Endothelial cell of umbilical vein (primary cell): ENCODE results near the gene KLF4. TPM values are rescaled to one million over a fixed set of nuclear protein-coding genes. Genes with fewer than 3 reads are reported as not detected.

ENCODE experiments used
- BruUV-seq: library from RNA; stranded (reverse); fragments of 400-500 nt; replicated peaks from 2 replicates; lab custom pipeline; 2021; lab: Mats Ljungman, UMichigan
- CTCF ChIA-PET: fragments of 300-600, 350-600 bp; sonication (Branson Sonifier 250); formaldehyde crosslinking; loops from one replicate; lab custom pipeline; 2021; ENCODE audit warnings: antibody characterized with exemption, inconsistent platforms; lab: Charles Lee
- POLR2A ChIA-PET: fragments of 300-600, 350-600 bp; sonication (Branson Sonifier 250); formaldehyde crosslinking; loops from one replicate; lab custom pipeline; 2021; ENCODE audit warnings: antibody characterized with exemption, inconsistent platforms; lab: Charles Lee
- DNase-seq: peaks from one replicate; pipeline ENCODE4 v3.0.0-alpha.2; 2011; ENCODE audit warnings: low read depth, low spot score
- FAIRE-seq: peaks from 2 replicates; lab custom pipeline; 2011; peaks lifted over from hg19 to GRCh38; lab: Jason Lieb, UNC
- H2AFZ ChIP-seq: 2 replicates; pipeline ENCODE4 v1.6.0; 2012; ENCODE audit warnings: low read depth, low read length, control low read depth, inconsistent platforms
- H3K27ac ChIP-seq: 2 replicates; pipeline ENCODE4 v1.5.1; 2011; ENCODE audit warnings: low read depth, mild to moderate bottlenecking, control low read depth, low read length, moderate library complexity; ENCODE audit not compliant: insufficient read depth
- H3K27me3 ChIP-seq, 2 experiments: 2 replicates each; pipeline versions ENCODE4 v1.6.0 to v1.6.1; 2011; ENCODE audit warnings: low read length in 2 of 2, mixed read lengths in 1 of 2; ENCODE audit not compliant: control insufficient read depth in 2 of 2, insufficient read depth in 2 of 2
- H3K36me3 ChIP-seq, 2 experiments: 2 replicates in 1 of 2; 3 replicates in 1 of 2; pipeline ENCODE4 v1.5.1; 2011; ENCODE audit warnings: low read length in 2 of 2, mild to moderate bottlenecking in 1 of 2, moderate library complexity in 1 of 2; ENCODE audit not compliant: control insufficient read depth in 2 of 2, insufficient read depth in 2 of 2; ENCODE audit errors: extremely low read depth in 1 of 2
- H3K4me1 ChIP-seq: 3 replicates; pipeline ENCODE4 v1.5.1; 2011; ENCODE audit warnings: mild to moderate bottlenecking, low read length; ENCODE audit not compliant: control insufficient read depth, insufficient read depth; ENCODE audit errors: extremely low read depth
- H3K4me2 ChIP-seq: 2 replicates; pipeline ENCODE4 v1.6.1; 2011; ENCODE audit warnings: low read length, control low read depth, mixed read lengths; ENCODE audit not compliant: insufficient read depth
- H3K4me3 ChIP-seq, 3 experiments: fragments of 200-600 bp in 1 of 3; sonication (generic), shearing (Covaris generic) in 1 of 3; replicated peaks in 1 of 3; 2 replicates each; pipeline ENCODE4 v1.5.1; 2011 to 2016; ENCODE audit warnings: control low read depth in 3 of 3, low read length in 3 of 3, mild to moderate bottlenecking in 2 of 3, inconsistent platforms in 1 of 3, low read depth in 1 of 3, moderate library complexity in 1 of 3; ENCODE audit not compliant: insufficient read depth in 1 of 3
- H3K79me2 ChIP-seq: 2 replicates; pipeline ENCODE4 v1.6.0; 2012; ENCODE audit warnings: low read length, inconsistent platforms; ENCODE audit not compliant: control insufficient read depth, insufficient read depth
- H3K9ac ChIP-seq: replicated peaks from 2 replicates; pipeline ENCODE3; 2011; ENCODE audit warnings: low read length, control low read depth; ENCODE audit not compliant: insufficient read depth; ENCODE audit errors: extremely low read depth
- H3K9me1 ChIP-seq: replicated peaks from 3 replicates; pipeline ENCODE4 v1.6.0; 2011; ENCODE audit warnings: mild to moderate bottlenecking, low read length; ENCODE audit not compliant: control insufficient read depth, insufficient read depth; ENCODE audit errors: extremely low read depth
- H3K9me3 ChIP-seq: replicated peaks from 2 replicates; pipeline ENCODE4 v1.5.1; 2012; ENCODE audit warnings: low read length, inconsistent platforms; ENCODE audit not compliant: control insufficient read depth, insufficient read depth
- H4K20me1 ChIP-seq: replicated peaks from 2 replicates; pipeline ENCODE3; 2011; ENCODE audit warnings: mild to moderate bottlenecking, low read length; ENCODE audit not compliant: control insufficient read depth, insufficient read depth; ENCODE audit errors: extremely low read depth
- EZH2 ChIP-seq: IDR thresholded peaks from 2 replicates; pipeline ENCODE4 v1.6.1; 2012; ENCODE audit warnings: borderline replicate concordance, low read depth, mild to moderate bottlenecking, moderate library complexity, low read length, inconsistent platforms; ENCODE audit not compliant: severe bottlenecking
- FOS ChIP-seq: IDR thresholded peaks from 2 replicates; pipeline ENCODE4 v1.6.1; 2011; ENCODE audit warnings: mild to moderate bottlenecking, low read length, moderate library complexity, borderline replicate concordance; ENCODE audit not compliant: insufficient read depth
- GATA2 ChIP-seq: IDR thresholded peaks from 2 replicates; pipeline ENCODE4 v1.7.0; 2011; ENCODE audit warnings: low read depth, mild to moderate bottlenecking, moderate library complexity, mixed read lengths, low read length; ENCODE audit not compliant: insufficient read length, insufficient read depth
- JUN ChIP-seq: IDR thresholded peaks from 2 replicates; pipeline ENCODE4 v1.6.1; 2011; ENCODE audit warnings: borderline replicate concordance, low read depth; ENCODE audit not compliant: insufficient read length, insufficient read depth
- MYC ChIP-seq: IDR thresholded peaks from one replicate; pipeline ENCODE4 v1.6.1; 2011; ENCODE audit warnings: mild to moderate bottlenecking, low read depth, low read length
- POLR2A ChIP-seq: IDR thresholded peaks from 2 replicates; pipeline ENCODE4 v1.6.1; 2012; ENCODE audit warnings: low read depth, mild to moderate bottlenecking, control low read depth, low read length
- POLR2AphosphoS5 ChIP-seq: IDR thresholded peaks from 2 replicates; pipeline ENCODE4 v1.6.1; 2012; ENCODE audit warnings: low read depth, mild to moderate bottlenecking, control low read depth, low read length, moderate library complexity; ENCODE audit not compliant: insufficient read depth
- dilution Hi-C: fragments of 300-500 bp; cut with MboI; formaldehyde crosslinking; loops from one replicate; pipeline ENCODE4 v1.15.0; 2019; ENCODE audit warnings: low sequenced_read_pairs; ENCODE audit not compliant: extremely low pct_ligation_motif_present
- intact Hi-C: fragments of 100-400 bp; cut with micrococcal nuclease; formaldehyde crosslinking; loops from one replicate; pipeline ENCODE4 v1.10.0; 2022
- polyA plus RNA-seq, 4 experiments: library from polyadenylated mRNA; depleted of rRNA in 3 of 4; stranded (reverse) in 3 of 4; unstranded in 1 of 4; fragments of >200 nt; gene quantifications; 2 replicates each; pipeline versions ENCODE4 v1.2.1 to v1.2.3, GENCODE V29; 2011 to 2012; ENCODE audit warnings: missing spikeins in 1 of 4
- total RNA-seq: library from RNA; stranded (reverse); gene quantifications from 2 replicates; pipeline ENCODE4 v1.2.3, GENCODE V29; 2021
- TF ChIP-seq, protein P1 (sequence below), 2 donors: IDR thresholded peaks; 1 replicate in 1 of 2; 2 replicates in 1 of 2; pipeline ENCODE4 v1.5.1; 2011; ENCODE audit warnings: low read length in 2 of 2, mild to moderate bottlenecking in 2 of 2, moderate library complexity in 2 of 2, control low read depth in 1 of 2, inconsistent platforms in 1 of 2, low read depth in 1 of 2; ENCODE audit not compliant: insufficient read depth in 1 of 2; ENCODE audit errors: extremely low read depth in 1 of 2
- TF ChIP-seq, protein P2 (sequence below): IDR thresholded peaks from 2 replicates; pipeline ENCODE4 v1.6.1; 2011; ENCODE audit not compliant: insufficient read depth, insufficient read length

Gene KLF4
- total and polyA plus RNA-seq, 2 donors (not counting 3 experiments of a cell fraction or from before 2014, with no cell fraction given) = 1.5 to 2.4 TPM

DNA sequence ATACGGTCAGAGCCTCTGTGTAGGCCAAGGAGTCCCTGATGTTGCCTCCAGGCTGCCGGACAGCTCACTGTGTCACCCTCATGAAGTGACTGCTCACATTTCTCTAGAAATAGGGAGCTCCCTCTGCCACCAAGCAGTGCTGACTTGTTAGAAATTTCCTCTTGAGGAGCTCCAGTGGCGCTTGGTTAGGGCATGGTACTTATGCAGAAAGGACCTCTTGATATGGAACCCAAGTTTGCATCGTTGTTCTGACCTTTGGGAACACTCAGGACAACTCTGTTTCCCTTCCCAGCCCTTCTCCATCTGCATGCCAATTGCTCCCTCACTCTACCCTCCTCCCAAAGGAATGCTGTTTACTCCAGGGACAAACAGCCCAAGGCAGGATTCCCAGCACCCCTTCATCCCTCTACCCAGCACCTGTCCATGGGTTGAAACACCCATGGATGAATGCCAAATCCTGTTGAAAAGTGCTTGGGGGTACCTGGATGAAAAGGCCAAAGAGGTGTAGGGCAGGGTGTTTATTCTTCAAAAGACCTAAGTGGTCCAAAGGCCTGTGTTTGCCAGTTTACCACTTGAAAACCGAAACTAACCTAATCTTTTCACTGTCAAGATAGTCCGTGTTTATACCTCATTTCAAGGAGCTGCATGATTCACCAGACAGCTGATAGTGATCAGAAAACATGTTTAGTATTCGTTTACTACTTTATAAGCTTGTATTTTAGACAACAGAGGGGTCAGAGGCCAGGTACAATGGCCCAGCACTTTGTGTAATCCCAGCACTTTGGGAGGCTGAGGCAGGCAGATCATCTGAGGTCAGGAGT is 51.1 kb downstream of the KLF4 start:
- POLR2A ChIA-PET = no interaction called here
- Histone ChIP-seq H4K20me1 (no peaks in the 10 kb centered on the region), H3K9ac (no peak overlapping the region), H2AFZ (no peak overlapping the region), H3K79me2 (no peaks in the 10 kb centered on the region), H3K4me2 (no peak overlapping the region), H3K9me1 (no peaks in the 10 kb centered on the region), H3K4me3 (no peak overlapping the region), H3K27me3 (peaks cover 0 to 3% of the 10 kb centered on the region in 2 experiments), H3K36me3 (no peaks in the 10 kb centered on the region), H3K9me3 (no peaks in the 10 kb centered on the region), H3K4me1 (no peaks in the 10 kb centered on the region), H3K27ac (no peak overlapping the region)
- intact Hi-C loops (no loop called here), dilution Hi-C loops (no loop called here)
- TF ChIP-seq JUN (no peak), EZH2 (no peak), GATA2 (no peak), FOS (no peak), POLR2AphosphoS5 (no peak), POLR2A (no peak), MYC (no peak)
- TF ChIP-seq, protein P1, sequence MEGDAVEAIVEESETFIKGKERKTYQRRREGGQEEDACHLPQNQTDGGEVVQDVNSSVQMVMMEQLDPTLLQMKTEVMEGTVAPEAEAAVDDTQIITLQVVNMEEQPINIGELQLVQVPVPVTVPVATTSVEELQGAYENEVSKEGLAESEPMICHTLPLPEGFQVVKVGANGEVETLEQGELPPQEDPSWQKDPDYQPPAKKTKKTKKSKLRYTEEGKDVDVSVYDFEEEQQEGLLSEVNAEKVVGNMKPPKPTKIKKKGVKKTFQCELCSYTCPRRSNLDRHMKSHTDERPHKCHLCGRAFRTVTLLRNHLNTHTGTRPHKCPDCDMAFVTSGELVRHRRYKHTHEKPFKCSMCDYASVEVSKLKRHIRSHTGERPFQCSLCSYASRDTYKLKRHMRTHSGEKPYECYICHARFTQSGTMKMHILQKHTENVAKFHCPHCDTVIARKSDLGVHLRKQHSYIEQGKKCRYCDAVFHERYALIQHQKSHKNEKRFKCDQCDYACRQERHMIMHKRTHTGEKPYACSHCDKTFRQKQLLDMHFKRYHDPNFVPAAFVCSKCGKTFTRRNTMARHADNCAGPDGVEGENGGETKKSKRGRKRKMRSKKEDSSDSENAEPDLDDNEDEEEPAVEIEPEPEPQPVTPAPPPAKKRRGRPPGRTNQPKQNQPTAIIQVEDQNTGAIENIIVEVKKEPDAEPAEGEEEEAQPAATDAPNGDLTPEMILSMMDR (IDR thresholded peaks at IDR 0.05; ENCODE audit: extremely low read depth in 1 of 2, insufficient read depth in 1 of 2, low read depth in 1 of 2, low read length in 2 of 2) = no peak
- TF ChIP-seq, protein P2, sequence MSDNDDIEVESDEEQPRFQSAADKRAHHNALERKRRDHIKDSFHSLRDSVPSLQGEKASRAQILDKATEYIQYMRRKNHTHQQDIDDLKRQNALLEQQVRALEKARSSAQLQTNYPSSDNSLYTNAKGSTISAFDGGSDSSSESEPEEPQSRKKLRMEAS = no peak
- BruUV-seq = no TSS peak
- DNase-seq (no peak), FAIRE-seq (no peak)
- CTCF ChIA-PET = interaction anchor here (1.1 to 1.3 kb wide), 3 partner anchors 10 to 27 kb away, joined by 3 to 6 read pairs (median 3); no protein-coding TSS in a partner anchor
